ENCODE data around the gene ETNPPL.

DNA sequence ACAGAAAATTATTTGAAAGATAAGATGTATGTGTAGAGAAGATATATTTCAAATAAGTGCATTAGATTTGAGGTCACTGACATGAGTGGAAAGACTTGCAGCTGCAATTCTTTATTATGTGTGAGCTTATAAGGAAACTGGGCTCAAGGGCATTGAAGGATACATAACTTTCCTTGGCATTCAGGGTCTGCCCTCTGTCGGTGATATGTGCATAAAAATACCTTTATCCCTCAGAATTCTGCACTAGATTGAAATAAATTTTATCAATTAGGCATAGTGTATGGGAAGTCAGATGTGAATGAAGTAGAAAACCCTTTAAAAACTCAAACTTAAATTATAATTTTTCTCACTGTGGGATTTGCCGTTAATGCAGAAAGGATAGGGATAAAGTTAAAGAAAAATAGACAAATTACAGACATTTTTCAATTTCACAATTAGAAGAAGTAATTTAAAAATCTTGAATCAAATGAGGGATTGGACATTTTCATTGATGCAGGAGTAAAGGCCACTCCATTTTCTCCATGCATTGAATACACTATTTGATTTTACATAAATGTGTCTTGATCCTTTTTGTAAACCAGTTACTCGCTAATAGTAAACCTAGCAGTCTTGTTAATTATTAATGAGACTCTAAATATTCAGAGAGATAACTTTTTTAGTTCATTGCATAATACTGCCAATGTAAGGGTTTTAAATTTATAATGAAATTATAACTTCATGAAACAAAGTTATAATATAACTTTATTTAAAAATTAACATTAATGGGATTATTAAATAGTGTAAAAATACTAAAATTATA lies 21.0 kb upstream of the ETNPPL start:
- TF ChIP-seq CTCF (IDR thresholded peaks at IDR 0.05; ENCODE audit: low read depth, low read length): peak; percentile 29
- no peak for TF ChIP-seq EZH2phosphoT487 (IDR thresholded peaks at IDR 0.05; ENCODE audit: low read depth)

Measured in OCI-LY3 (cell line).